ENCODE measurements around the gene DENND5B.
"Not testable (repeated sequence)": the region's sequence is repeated elsewhere in the genome, so short reads cannot be mapped to it uniquely, and the experiment has no call there.

DENND5B gene

GRCh38 chr12:31518680-31519227 is 72.2 kb downstream of the DENND5B start:
- Mint-ChIP-seq H3K27me3 (peaks cover 3% of the 10 kb centered on the region), H3K36me3 (no peaks in the 10 kb centered on the region), H3K27ac (no peak overlapping the region), H3K4me3 (no peak overlapping the region), H3K9me3 (no peaks in the 10 kb centered on the region), H3K4me1 (no peaks in the 10 kb centered on the region)
- DNase-seq, result no peak
- CTCF ChIA-PET, result interaction anchor here (0.6 kb wide), 1 partner anchor 34 kb away, joined by 3 read pairs; no protein-coding TSS in a partner anchor

DNA sequence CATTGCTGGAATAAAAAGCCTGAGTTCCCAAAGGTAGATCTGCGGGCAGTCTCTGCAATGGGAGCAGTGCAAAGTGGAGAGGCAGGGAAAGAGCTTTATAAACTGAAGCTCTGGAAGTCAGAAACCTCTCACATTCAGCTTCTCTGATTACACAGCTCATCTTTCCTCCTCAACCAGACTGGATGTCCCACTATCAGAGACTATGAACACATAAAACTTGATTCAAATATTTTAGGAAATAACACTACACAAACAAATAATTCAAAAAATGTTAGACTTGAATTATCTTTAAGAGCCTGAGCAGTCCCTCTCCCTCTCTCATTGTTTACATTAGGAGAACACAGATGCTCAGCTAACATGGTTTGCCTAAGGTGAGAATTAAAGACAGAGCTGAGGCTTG is 72.9 kb downstream of the DENND5B start:
- no peak overlapping the region for H3K4me3 Mint-ChIP-seq
- H3K27ac Mint-ChIP-seq, result no peak overlapping the region
- no peak for DNase-seq
- peaks cover 3% of the 10 kb centered on the region for H3K27me3 Mint-ChIP-seq
- CTCF ChIA-PET, result interaction anchor here (1.2 kb wide), 1 partner anchor 76 kb away, joined by 4 read pairs; no protein-coding TSS in a partner anchor
- H3K4me1 Mint-ChIP-seq, result no peaks in the 10 kb centered on the region
- no peaks in the 10 kb centered on the region for H3K36me3 Mint-ChIP-seq
- H3K9me3 Mint-ChIP-seq, result no peaks in the 10 kb centered on the region

DNA sequence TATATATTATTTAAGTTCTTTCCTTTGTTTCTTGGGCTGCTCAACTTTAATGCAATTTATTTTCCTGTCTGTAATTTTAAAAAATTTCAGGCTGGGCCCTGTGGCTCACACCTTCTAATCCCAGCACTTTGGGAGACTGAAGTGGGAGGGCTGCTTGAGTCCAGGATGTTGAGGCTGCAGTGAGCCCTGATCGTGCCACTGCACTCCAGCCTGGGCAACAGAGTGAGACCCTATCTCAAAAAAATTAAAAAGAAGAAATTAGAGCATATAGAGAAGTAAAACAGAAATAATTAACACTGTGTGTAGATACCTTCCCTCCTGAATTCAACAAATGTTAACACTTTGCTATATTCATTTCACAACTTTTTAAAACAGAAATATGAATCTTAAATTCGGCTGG is 74.2 kb downstream of the DENND5B start:
- Mint-ChIP-seq H3K4me3 (no peak overlapping the region), H3K27me3 (peaks cover 3% of the 10 kb centered on the region), H3K36me3 (no peaks in the 10 kb centered on the region), H3K4me1 (no peaks in the 10 kb centered on the region), H3K27ac (no peak overlapping the region), H3K9me3 (no peaks in the 10 kb centered on the region)
- no peak for DNase-seq
- CTCF ChIA-PET, result interaction anchor here (1.2 kb wide), 1 partner anchor 77 kb away, joined by 4 read pairs; no protein-coding TSS in a partner anchor

- no peak for DNase-seq
- no peaks in the 10 kb centered on the region for H3K4me1 Mint-ChIP-seq
- no peaks in the 10 kb centered on the region for H3K36me3 Mint-ChIP-seq
- peaks cover 3% of the 10 kb centered on the region for H3K27me3 Mint-ChIP-seq
- CTCF ChIA-PET, result no interaction called here
- H3K4me3 Mint-ChIP-seq, result no peak overlapping the region
- H3K9me3 Mint-ChIP-seq, result no peaks in the 10 kb centered on the region
- no peak overlapping the region for H3K27ac Mint-ChIP-seq
Measured at GRCh38 chr12:31514912-31515311, 76.0 kb downstream of the DENND5B start.

DNA sequence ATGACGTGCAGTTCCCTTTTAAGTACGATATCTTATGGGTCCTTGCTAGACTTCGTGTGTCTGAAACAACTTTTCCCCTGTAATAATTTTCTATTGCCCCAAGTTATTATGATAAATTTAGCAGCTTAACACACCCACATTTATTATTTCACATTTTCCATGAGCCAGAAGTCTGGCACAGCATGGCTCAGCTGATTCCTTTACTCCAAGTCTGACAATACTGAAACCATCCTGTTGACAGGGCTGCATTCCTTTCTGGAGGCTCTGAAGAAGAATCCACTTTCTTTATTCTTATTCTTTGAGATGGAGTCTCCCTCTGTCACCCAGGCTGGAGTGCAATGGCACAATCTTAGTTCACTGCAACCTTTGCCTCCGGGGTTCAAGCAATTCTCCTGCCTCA is 80.9 kb downstream of the DENND5B start:
- no peaks in the 10 kb centered on the region for H3K9me3 Mint-ChIP-seq
- no peaks in the 10 kb centered on the region for H3K4me1 Mint-ChIP-seq
- CTCF ChIA-PET, result no interaction called here

DNA sequence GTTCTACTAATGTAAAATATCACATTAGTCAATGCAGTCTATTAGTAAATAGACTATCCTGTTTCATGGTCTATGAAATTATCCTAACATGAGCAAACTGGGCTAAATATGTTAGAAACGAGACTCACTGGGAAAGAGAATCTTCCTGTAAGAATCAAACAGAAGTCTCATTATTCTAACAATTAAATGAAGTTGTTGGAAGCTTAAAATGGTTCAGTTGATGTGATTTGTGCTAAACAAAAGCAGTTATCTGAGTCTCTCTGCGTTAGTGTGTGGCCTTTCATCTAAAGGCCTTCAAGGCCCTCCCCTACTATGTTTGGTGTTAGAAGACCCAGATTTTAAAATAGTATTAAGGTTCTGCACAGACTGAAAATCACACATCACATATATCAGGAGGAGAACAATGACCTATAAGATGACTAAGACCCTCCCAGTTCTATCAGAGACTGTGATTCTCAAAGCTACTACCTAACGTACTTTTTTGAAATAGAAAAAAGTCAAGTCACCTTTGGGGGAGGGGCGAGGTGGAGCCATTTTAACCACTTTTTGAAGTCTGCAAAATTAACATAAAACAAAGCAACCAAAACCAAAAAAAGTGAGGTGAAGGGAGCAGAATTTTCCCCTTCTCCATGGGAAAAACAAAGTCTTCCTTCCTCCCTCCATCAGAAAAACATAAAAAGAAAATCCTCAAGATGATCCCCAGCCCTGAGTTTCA is 82.3 kb downstream of the DENND5B start:
- no peak overlapping the region for H3K27ac Mint-ChIP-seq
- H3K9me3 Mint-ChIP-seq, result no peaks in the 10 kb centered on the region
- CTCF ChIA-PET, result no interaction called here
- no peaks in the 10 kb centered on the region for H3K27me3 Mint-ChIP-seq
- DNase-seq, result no peak
- H3K36me3 Mint-ChIP-seq, result no peaks in the 10 kb centered on the region
- no peak overlapping the region for H3K4me3 Mint-ChIP-seq
- no peaks in the 10 kb centered on the region for H3K4me1 Mint-ChIP-seq

More for the DNA sequence above, 80.9 kb downstream of the DENND5B start:
- DNase-seq, result no peak
- Mint-ChIP-seq H3K36me3 (no peaks in the 10 kb centered on the region), H3K27ac (no peak overlapping the region), H3K27me3 (no peaks in the 10 kb centered on the region), H3K4me3 (no peak overlapping the region)

DNA sequence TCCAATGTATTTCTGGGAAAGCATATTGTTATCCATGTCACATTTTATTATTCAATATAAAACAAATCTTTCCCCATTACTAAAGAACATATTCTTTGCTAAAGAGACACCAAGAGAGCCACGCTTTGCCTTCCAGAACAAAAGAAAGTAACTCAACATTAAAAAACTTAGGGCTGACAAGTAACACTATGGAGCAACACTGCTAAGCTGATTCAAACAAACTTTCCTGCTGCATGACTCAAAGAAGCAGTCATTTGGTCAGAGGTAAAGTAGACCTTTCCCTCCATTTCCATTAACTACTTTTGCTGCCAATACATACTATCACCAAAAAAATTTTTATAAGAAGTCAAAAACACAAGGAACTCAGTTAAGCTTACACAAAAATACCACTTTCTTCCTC is 83.0 kb downstream of the DENND5B start:
- Mint-ChIP-seq H3K36me3 (no peaks in the 10 kb centered on the region), H3K4me1 (no peaks in the 10 kb centered on the region), H3K27ac (no peak overlapping the region), H3K4me3 (no peak overlapping the region), H3K27me3 (no peaks in the 10 kb centered on the region), H3K9me3 (no peaks in the 10 kb centered on the region)
- no peak for DNase-seq
- CTCF ChIA-PET, result no interaction called here

DNA sequence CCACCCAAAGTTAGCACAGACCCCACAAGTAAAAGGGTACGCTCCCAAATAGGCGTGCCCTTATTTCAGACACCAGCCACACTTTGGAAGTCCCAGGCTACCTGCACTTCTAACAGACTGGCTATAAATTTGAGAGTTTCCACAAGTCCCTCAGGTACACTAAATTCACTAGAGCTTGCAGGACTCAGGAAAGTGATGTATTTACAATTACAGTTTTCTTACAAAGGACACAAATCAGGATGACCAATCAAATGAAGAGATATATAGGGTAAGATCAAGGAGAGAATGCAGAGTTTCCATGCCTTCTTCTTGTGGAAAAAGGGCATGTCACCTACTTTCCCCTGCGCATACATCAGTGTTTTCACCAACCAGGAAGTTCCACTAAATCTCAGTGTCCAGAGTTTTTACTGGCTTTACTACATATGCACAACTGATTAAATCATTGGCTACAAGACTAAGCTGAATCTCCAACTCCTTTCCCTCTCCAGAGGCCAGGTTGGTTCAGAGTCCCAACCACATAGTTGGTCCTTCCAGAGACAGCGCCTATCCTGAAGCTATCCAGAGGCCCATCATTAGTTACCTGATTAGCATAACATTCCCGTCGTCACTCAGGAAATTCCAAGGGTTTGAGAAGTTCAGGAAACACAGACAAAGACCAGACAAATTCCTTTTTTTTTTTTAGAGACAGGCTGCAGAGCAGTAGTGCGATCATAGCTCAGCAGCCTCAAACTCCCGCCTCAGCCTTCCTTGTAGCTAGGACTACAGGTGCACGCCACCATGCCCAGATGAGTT is 84.2 kb downstream of the DENND5B start:
- no peak overlapping the region for H3K4me3 Mint-ChIP-seq
- H3K36me3 Mint-ChIP-seq, result no peaks in the 10 kb centered on the region
- DNase-seq, result no peak
- CTCF ChIA-PET, result no interaction called here
- no peaks in the 10 kb centered on the region for H3K27me3 Mint-ChIP-seq
- no peak overlapping the region for H3K27ac Mint-ChIP-seq
- no peaks in the 10 kb centered on the region for H3K4me1 Mint-ChIP-seq
- no peaks in the 10 kb centered on the region for H3K9me3 Mint-ChIP-seq

GRCh38 chr12:31504625-31505222 is 86.2 kb downstream of the DENND5B start:
- Mint-ChIP-seq H3K4me3 (no peak overlapping the region), H3K27me3 (no peaks in the 10 kb centered on the region), H3K36me3 (no peaks in the 10 kb centered on the region), H3K4me1 (no peaks in the 10 kb centered on the region), H3K27ac (no peak overlapping the region), H3K9me3 (no peaks in the 10 kb centered on the region)
- DNase-seq, result no peak
- CTCF ChIA-PET, result no interaction called here

DNA sequence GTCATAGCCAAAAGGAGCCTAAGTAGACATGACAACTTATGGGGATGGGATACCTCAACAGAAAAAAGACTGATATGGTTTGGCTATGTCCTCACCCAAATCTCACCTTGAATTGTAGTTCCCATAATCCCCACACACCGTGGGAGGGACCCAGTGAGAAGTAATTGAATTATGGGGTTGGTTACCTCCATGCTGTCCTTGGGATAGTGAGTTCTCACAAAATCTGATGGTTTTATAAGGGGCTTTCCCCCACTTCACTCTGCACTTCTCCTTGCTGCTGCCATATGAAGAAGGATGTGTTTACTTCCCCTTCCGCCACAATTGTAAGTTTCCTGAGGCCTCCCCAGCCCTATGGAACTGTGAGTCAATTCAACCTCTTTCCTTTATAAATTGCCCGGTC is 89.9 kb downstream of the DENND5B start:
- H3K27me3 Mint-ChIP-seq, H3K4me3 Mint-ChIP-seq, H3K9me3 Mint-ChIP-seq, H3K27ac Mint-ChIP-seq, H3K4me1 Mint-ChIP-seq, H3K36me3 Mint-ChIP-seq, CTCF ChIA-PET, DNase-seq: not testable (repeated sequence)

DNA sequence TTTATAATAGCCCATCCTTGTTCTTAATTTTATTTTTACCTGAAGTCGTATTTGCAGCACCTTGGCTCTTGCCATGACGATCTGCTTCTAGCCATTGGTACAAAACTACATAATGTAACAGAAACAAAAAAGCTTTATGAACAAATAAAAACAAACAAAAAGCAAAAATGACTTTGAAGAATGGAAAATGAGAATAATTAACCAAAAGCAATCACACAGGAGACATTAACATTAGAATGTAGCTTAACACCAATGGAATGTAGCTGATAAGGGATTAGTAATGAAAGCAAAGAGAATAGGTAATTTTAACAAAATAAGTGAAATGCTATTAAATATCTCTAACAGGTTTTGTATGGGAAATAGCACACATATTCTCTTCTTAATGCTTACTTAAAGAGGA is 91.4 kb downstream of the DENND5B start:
- H3K27ac Mint-ChIP-seq, result no peak overlapping the region
- no peaks in the 10 kb centered on the region for H3K4me1 Mint-ChIP-seq
- no peaks in the 10 kb centered on the region for H3K36me3 Mint-ChIP-seq
- H3K9me3 Mint-ChIP-seq, result no peaks in the 10 kb centered on the region
- CTCF ChIA-PET, result no interaction called here
- no peak overlapping the region for H3K4me3 Mint-ChIP-seq
- H3K27me3 Mint-ChIP-seq, result no peaks in the 10 kb centered on the region
- no peak for DNase-seq

DNA sequence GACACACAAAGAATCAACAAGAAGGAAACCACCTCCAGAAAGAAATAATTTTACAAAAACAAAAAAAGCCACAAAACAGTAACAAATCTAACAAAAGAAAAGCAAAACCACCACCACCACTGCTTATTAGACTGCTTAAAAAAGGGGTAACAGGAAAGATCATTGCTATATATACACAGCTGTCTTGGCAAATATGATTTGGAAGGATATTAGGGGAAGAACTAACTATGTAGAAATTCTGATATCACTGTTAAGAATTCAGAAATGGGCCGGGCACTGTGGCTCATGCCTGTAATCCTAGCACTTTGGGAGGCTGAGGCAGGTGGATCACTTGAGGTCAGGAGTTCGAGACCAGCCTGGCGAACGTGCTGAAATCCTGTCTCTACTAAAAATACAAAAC is 92.5 kb downstream of the DENND5B start:
- no peak for DNase-seq
- Mint-ChIP-seq H3K4me3 (no peak overlapping the region), H3K27me3 (no peaks in the 10 kb centered on the region), H3K27ac (no peak overlapping the region), H3K4me1 (no peaks in the 10 kb centered on the region), H3K9me3 (no peaks in the 10 kb centered on the region), H3K36me3 (no peaks in the 10 kb centered on the region)
- CTCF ChIA-PET, result no interaction called here

DNA sequence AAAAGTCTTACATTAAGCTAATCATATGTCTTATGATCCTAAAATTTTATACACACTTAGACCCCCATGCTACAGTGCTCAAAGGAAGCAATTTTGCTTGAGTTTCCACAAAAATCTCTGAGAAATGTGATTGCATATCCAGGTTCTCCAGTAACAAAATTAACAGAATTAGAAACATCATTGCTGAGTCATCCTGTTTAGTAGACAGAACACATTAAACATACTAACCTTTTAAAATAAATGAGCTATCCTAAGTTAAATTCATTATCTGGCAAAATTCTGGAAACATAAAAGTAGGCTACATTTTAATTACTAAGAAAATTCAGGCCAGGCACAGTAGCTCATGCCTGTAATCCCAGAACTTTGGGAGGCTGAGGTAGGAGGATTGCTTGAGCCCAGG is 94.7 kb downstream of the DENND5B start:
- no peak overlapping the region for H3K4me3 Mint-ChIP-seq
- CTCF ChIA-PET, result no interaction called here

DNA sequence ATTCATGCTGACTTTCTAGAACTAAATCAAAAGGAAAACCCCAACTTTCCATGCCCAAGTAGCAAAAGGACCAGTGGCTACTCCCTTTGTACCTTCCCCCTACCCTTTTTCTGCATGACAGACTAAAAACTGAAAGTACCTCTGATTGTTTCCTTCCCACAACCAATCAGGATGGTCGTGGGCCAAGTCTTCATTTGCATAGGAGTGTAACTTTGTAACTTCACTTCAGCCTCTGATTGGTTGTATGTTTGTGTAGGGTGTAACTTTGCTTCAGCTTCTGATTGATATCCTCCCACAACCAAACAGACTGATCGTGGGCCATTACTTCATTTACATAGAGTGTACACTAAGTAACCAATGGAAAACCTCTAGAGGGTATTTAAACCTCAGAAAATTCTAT is 96.5 kb downstream of the DENND5B start:
- CTCF ChIA-PET, result no interaction called here
- no peaks in the 10 kb centered on the region for H3K9me3 Mint-ChIP-seq
- H3K4me1 Mint-ChIP-seq, result no peaks in the 10 kb centered on the region
- no peak overlapping the region for H3K4me3 Mint-ChIP-seq
- H3K36me3 Mint-ChIP-seq, result no peaks in the 10 kb centered on the region
- DNase-seq, result no peak
- no peak overlapping the region for H3K27ac Mint-ChIP-seq
- H3K27me3 Mint-ChIP-seq, result peaks cover 3% of the 10 kb centered on the region

More for the DNA sequence above, 94.7 kb downstream of the DENND5B start:
- H3K27ac Mint-ChIP-seq, result no peak overlapping the region
- H3K4me1 Mint-ChIP-seq, result no peaks in the 10 kb centered on the region
- no peaks in the 10 kb centered on the region for H3K36me3 Mint-ChIP-seq
- no peak for DNase-seq
- no peaks in the 10 kb centered on the region for H3K9me3 Mint-ChIP-seq
- H3K27me3 Mint-ChIP-seq, result peaks cover 1% of the 10 kb centered on the region
